Liver (tissue), 9 donors: Measurements from ENCODE around the gene DSTYK. TPM values are rescaled to one million over a fixed set of nuclear protein-coding genes. Genes with fewer than 3 reads are reported as not detected.

ENCODE experiments used
- DNase-seq: peaks from one replicate; pipeline ENCODE4 v3.0.0-alpha.2; 2017; ENCODE audit warnings: low spot score
- H3K27ac ChIP-seq, 2 donors: one replicate each; pipeline ENCODE4 v1.7.0; 2013; ENCODE audit warnings: inconsistent platforms in 2 of 2, low read length in 2 of 2, control low read depth in 1 of 2, low read depth in 1 of 2, mild to moderate bottlenecking in 1 of 2
- H3K27me3 ChIP-seq, 4 donors: one replicate each; pipeline versions ENCODE4 v1.6.1 to v1.7.0; 2013; ENCODE audit warnings: low read length in 3 of 4, inconsistent platforms in 1 of 4, mild to moderate bottlenecking in 1 of 4, moderate library complexity in 1 of 4; ENCODE audit not compliant: control insufficient read depth in 4 of 4, insufficient read depth in 4 of 4
- H3K36me3 ChIP-seq, 4 donors: one replicate each; pipeline versions ENCODE4 v1.6.1 to v1.7.0; 2013; ENCODE audit warnings: low read length in 3 of 4, mild to moderate bottlenecking in 3 of 4, low read depth in 1 of 4, moderate library complexity in 1 of 4; ENCODE audit not compliant: control insufficient read depth in 4 of 4, insufficient read depth in 3 of 4
- H3K4me1 ChIP-seq, 4 donors: one replicate each; pipeline versions ENCODE4 v1.6.1 to v1.7.0; 2013; ENCODE audit warnings: low read length in 3 of 4, mild to moderate bottlenecking in 3 of 4, moderate library complexity in 1 of 4; ENCODE audit not compliant: control insufficient read depth in 4 of 4, insufficient read depth in 4 of 4
- H3K4me3 ChIP-seq, 3 donors: one replicate each; pipeline versions ENCODE4 v1.6.1 to v1.7.0; 2013; ENCODE audit warnings: low read length in 3 of 3, control low read depth in 1 of 3, low read depth in 1 of 3, mild to moderate bottlenecking in 1 of 3
- H3K9ac ChIP-seq, 2 donors: one replicate each; pipeline ENCODE4 v1.7.0; 2013; ENCODE audit warnings: low read length in 2 of 2, mild to moderate bottlenecking in 2 of 2, moderate library complexity in 2 of 2, control low read depth in 1 of 2, low read depth in 1 of 2
- H3K9me3 ChIP-seq, 4 donors: one replicate each; pipeline versions ENCODE4 v1.6.1 to v1.7.0; 2013; ENCODE audit warnings: low read length in 3 of 4; ENCODE audit not compliant: control insufficient read depth in 4 of 4
- ATF3 ChIP-seq: IDR thresholded peaks from 2 replicates; pipeline ENCODE4 v1.6.1; 2016; ENCODE audit warnings: antibody characterized with exemption
- CTCF ChIP-seq: fragments of 150-350 bp; IDR thresholded peaks from 2 replicates; pipeline ENCODE4 v1.5.1; 2017; ENCODE audit warnings: improper control_type of control experiment, low read depth, low read length; ENCODE audit not compliant: missing input control
- EGR1 ChIP-seq, 2 donors: IDR thresholded peaks; 2 replicates each; pipeline ENCODE4 v1.6.1; 2016 to 2018; ENCODE audit warnings: antibody characterized with exemption in 2 of 2, low read depth in 2 of 2
- FOXA1 ChIP-seq: IDR thresholded peaks from 2 replicates; pipeline ENCODE4 v1.6.1; 2016; ENCODE audit warnings: antibody characterized with exemption
- FOXA2 ChIP-seq: IDR thresholded peaks from 2 replicates; pipeline ENCODE4 v1.6.1; 2016; ENCODE audit warnings: antibody characterized with exemption
- GABPA ChIP-seq, 2 donors: IDR thresholded peaks in 1 of 2; conservative IDR thresholded peaks in 1 of 2; 2 replicates each; pipeline ENCODE4 v1.6.1; 2016; ENCODE audit warnings: antibody characterized with exemption in 2 of 2, mild to moderate bottlenecking in 1 of 2, moderate library complexity in 1 of 2
- HNF4A ChIP-seq, 2 donors: conservative IDR thresholded peaks; 2 replicates each; pipeline ENCODE4 v1.6.1; 2016; ENCODE audit warnings: antibody characterized with exemption in 2 of 2, mild to moderate bottlenecking in 2 of 2
- HNF4G ChIP-seq: IDR thresholded peaks from 2 replicates; pipeline ENCODE4 v1.6.1; 2016; ENCODE audit warnings: antibody characterized with exemption
- JUND ChIP-seq, 2 donors: IDR thresholded peaks; 2 replicates each; pipeline ENCODE4 v1.6.1; 2016; ENCODE audit warnings: antibody characterized with exemption in 2 of 2
- MAX ChIP-seq: IDR thresholded peaks from 2 replicates; pipeline ENCODE4 v1.6.1; 2016; ENCODE audit warnings: antibody characterized with exemption
- NR2F2 ChIP-seq: IDR thresholded peaks from 2 replicates; pipeline ENCODE4 v1.6.1; 2016; ENCODE audit warnings: antibody characterized with exemption
- RAD21 ChIP-seq, 2 donors: IDR thresholded peaks; 2 replicates each; pipeline ENCODE4 v1.6.1; 2016; ENCODE audit warnings: antibody characterized with exemption in 2 of 2, mild to moderate bottlenecking in 2 of 2
- REST ChIP-seq: IDR thresholded peaks from 2 replicates; pipeline ENCODE4 v1.6.1; 2016; ENCODE audit warnings: antibody characterized with exemption, mild to moderate bottlenecking
- RXRA ChIP-seq, 2 donors: IDR thresholded peaks; 2 replicates each; pipeline ENCODE4 v1.6.1; 2017 to 2018; ENCODE audit warnings: antibody characterized with exemption in 2 of 2, mild to moderate bottlenecking in 1 of 2
- SP1 ChIP-seq: IDR thresholded peaks from 2 replicates; pipeline ENCODE4 v1.6.1; 2018; ENCODE audit warnings: antibody characterized with exemption, mild to moderate bottlenecking
- TAF1 ChIP-seq: conservative IDR thresholded peaks from 2 replicates; pipeline ENCODE4 v1.6.1; 2016; ENCODE audit warnings: antibody characterized with exemption, mild to moderate bottlenecking
- YY1 ChIP-seq: IDR thresholded peaks from 2 replicates; pipeline ENCODE4 v1.6.1; 2016; ENCODE audit warnings: antibody characterized with exemption, mild to moderate bottlenecking
- ZBTB33 ChIP-seq: IDR thresholded peaks from 2 replicates; pipeline ENCODE4 v1.6.1; 2016; ENCODE audit warnings: antibody characterized with exemption
- WGBS: extraction: QIAGEN DNeasy Blood & Tissue Kit; methylation state at CpG from one replicate; pipeline ENCODE4 v1.1.7; 2013; 5-methylcytosine and 5-hydroxymethylcytosine counted together
- polyA plus RNA-seq, 2 donors: library from polyadenylated mRNA; stranded (reverse) in 1 of 2; unstranded in 1 of 2; fragments of 200-250 nt in 1 of 2; fragments of >200 nt in 1 of 2; fragmentation: Nextera tagmentation in 1 of 2; extraction: Ambion mirVana in 1 of 2; gene quantifications; one replicate each; pipeline versions ENCODE4 v1.2.1 to v1.2.3, GENCODE V29; 2013 to 2015
- total RNA-seq, 2 donors: library from RNA; depleted of rRNA; stranded (reverse); fragments of >200 nt; gene quantifications; one replicate each; pipeline ENCODE4 v1.2.3, GENCODE V29; 2014
- donor health status: healthy.
- donor health status: healthy.
- donor health status: healthy.
- donor health status: healthy.
- donor health status: healthy.

DSTYK gene
- total and polyA plus RNA-seq, 4 donors: 1.5 to 9.9 (median 3.0) TPM

GRCh38 chr1:205259998-205260397, 48.5 kb upstream of the DSTYK start:
- WGBS: 78% methylated on average over 1 of the region's 1 CpG
- DNase-seq: no peak
- Histone ChIP-seq H3K4me3 (no peak overlapping the region), H3K27me3 (peaks cover 0 to 2% (median 0%) of the 10 kb centered on the region in 4 donors), H3K9me3 (no peaks in the 10 kb centered on the region), H3K27ac (no peak overlapping the region), H3K4me1 (peaks cover 0 to 2% (median 0%) of the 10 kb centered on the region in 4 donors), H3K36me3 (no peaks in the 10 kb centered on the region), H3K9ac (no peak overlapping the region)
- TF ChIP-seq RXRA (IDR thresholded peaks at IDR 0.05) (no peak), EGR1 (IDR thresholded peaks at IDR 0.05; ENCODE audit: low read depth in 2 of 2) (no peak), GABPA (IDR thresholded peaks at IDR 0.05 in 1 of 2, conservative IDR thresholded peaks at IDR 0.05 in 1 of 2) (no peak), CTCF (no peak), MAX (no peak), HNF4A (conservative IDR thresholded peaks at IDR 0.05) (no peak), FOXA1 (no peak), RAD21 (IDR thresholded peaks at IDR 0.05) (no peak), HNF4G (no peak), ATF3 (no peak), NR2F2 (no peak), YY1 (no peak), REST (no peak), ZBTB33 (no peak), JUND (IDR thresholded peaks at IDR 0.05) (no peak), FOXA2 (no peak), SP1 (no peak), TAF1 (no peak)
